Esophagus muscularis mucosa (tissue), 2 donors: ENCODE results near the gene TCERG1L.

Experiments
- POLR2A ChIP-seq: fragments of 450-650 bp; IDR thresholded peaks from one replicate; pipeline ENCODE4 v1.6.1; 2017; ENCODE audit warnings: antibody characterized with exemption, moderate library complexity, mild to moderate bottlenecking, low read depth
- POLR2AphosphoS5 ChIP-seq, 2 donors: sonication (generic); formaldehyde crosslinking; IDR thresholded peaks; one replicate each; pipeline ENCODE4 v1.6.1; 2017; ENCODE audit warnings: antibody characterized with exemption in 2 of 2

- no peak for TF ChIP-seq POLR2A
- no peak for TF ChIP-seq POLR2AphosphoS5 (IDR thresholded peaks at IDR 0.05)
Measured at GRCh38 chr10:131165092-131165491, 146.4 kb downstream of the TCERG1L start.
